Measurements from ENCODE around the gene COL5A1.

Gene COL5A1

DNA sequence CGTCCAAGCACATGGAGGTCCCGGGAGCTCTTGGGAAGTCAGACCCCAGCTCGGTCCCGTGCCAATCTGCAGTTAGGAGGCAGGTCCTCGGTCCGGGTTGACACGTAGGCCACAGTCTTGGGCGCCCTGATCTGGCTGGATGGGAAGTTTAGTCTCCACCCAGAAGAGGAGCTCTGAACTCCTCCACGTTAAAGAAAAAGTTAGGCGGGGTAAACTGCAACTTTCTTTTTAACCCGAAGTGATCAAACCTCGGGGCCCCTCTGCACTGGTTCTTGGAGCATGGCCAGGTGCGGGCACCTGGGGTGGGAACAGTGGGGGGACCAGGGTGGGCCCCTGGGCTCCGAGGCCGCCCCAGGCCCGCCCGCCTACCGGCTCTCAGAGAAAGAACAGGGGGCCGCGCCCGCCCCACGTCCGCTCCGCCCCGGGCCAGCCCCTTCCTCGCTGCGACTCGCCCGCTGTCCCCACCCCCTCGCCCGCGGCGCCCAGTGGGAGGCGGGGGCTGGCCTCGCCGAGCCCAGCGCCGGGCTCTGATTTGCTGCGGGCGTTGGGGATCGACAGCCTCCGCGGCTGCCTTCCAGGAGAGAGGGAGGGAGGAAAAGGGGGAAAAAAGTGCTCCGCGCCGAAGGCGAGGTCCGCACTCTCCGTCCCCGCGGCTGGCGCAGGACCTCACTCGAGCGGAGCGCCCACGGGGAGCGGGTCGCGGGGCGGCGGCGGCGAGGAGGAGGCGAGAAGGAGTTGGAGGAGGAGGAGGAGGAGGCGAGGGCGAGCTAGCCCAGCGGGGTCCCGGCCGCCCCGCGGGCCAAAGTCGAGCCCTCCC lies at the start of gene COL5A1:
TSS of gene COL5A1 (plus strand) at position 631 of the 817 bp plus-strand sequence. CDS start 385 bp downstream, outside the sequence.
- DNase-seq, result peak; percentile 40

DNA sequence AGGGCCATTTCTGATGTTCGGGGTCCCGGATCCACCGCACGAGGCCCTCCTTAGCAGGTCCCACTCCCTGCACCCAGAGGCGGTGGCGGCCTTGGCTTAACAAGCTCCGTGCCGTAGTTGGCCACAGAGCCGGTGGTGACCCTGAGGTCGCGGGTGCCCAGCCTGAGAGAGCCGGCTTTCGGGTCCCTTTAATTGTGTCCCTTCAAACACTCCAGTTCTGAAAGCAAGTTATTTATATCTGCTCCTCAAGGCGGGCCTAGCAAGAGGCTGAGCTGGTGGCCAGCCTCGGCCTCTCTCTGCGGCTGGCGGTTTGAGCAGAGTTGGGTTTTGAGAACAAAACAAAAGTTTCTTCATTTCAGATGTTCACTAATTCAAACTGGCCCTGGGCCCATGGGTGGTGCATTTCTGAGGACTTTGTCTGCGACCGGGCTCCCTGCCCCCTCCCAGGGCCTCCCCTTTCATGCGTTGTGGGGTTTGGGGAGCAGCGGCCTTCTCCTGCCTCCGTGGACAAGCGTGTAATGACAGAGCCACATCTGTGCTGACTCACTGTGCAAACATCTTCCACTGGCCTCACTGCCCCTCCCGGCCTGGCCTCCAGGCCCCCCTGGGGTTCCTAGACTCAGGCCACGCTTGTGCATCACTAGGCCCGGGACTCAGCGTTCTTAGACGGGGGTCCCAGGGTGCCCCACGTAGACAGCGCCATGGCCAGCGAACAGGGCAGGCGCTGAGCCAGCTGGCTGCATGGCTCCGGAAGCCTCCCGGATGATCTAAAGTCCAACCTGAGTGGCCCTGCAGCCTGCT lies 49.4 kb upstream of the COL5A1 start:
- no peak for DNase-seq

DNA sequence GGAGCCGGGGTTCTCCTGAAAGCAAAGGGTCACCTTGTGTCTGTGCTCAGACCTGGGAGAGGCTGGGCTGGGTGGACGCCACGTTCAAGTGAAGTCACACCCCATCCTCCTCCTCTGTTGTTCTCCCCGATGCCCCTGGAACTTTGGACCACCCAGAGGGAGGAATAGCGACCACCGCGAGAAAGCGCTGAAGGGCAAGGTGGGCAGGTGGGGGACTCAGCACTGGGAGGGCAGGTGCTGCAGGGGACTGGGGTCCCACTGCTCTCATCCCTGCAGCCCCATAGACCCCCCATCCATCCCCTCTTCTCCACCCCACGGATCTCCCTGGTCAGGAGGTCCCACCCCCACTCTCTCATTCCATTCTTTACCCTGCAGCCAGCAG lies 48.8 kb upstream of the COL5A1 start:
- DNase-seq, result no peak

DNA sequence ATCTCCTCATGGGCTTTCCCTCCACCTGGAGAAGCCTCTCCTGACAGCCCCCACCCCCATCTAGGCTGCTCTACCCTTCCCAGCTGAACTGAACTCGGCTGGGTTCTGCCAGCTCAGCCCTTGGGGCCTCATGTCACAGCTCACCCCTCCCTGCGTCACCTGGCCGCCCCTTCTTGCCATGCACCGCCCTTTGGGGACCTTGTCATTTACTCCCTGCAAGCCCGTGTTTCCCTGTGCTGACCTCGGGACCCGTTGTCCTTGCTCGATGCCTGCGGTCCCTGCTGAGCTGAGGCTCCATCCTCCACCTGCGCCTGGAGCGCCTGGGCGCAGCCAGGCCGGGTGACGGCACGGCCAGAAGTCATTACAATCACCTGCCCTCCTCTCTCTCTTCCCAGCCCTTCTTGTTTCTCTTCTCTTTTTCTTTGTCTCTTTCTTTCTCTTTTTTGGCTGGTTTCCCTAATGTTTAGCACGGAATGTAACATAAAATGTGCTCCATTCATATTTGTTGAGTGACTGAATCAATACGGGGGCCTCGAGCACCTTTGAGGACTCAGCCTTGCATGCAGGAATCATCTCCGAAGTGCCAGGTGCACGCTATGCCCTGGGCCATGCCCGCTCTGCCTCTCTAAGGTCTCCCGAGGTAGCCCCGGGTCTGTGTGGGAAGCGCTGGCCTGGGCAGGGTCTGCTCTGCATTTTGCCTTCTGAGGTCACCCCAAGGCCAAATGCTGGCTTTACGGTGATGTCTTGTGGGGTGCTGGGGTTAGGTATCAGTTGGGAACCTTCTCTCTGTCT lies 48.1 kb upstream of the COL5A1 start:
- no peak for DNase-seq

DNA sequence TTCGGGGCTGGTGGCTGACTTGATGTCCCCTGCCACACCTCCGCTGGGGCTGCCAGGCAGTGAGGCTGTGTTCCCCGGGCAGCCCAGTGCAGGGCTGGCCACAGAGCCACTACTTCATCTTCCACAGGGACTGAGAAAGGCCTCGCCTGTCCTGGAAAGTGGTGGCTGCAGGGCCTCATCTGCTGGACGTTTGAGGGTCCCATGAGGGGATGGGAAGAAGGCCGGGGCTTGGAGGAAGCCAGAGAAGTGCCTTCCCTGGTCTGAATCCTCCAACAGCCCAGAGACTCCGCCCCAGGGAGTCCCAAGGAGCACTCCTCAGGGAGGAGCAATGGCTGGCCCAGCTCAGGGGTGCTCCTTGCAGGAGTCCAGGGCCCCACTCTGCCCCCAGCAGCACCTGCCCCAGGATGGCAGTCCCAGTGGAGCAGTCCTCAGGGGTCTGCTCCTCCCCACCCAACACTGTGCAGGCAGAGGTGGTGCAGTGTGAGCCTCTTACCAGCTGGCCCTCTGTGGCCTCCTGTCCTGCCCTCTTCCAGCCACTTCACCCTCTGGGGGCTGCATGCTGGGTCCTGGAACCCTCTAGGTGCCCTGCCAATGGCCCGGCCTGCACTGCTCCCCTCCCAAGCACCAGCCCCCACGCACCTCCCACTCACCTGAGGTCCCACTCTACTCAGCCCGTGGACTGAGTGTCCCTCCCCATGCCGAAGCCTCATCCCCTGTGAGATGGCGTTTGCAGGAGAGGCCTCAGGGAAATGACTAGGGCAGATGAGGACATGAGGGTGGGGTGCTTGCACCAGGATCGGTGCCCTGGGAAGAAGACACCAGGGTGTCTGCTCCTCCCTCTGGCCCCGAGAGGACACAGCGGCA lies 47.3 kb upstream of the COL5A1 start:
- DNase-seq, result no peak

DNA sequence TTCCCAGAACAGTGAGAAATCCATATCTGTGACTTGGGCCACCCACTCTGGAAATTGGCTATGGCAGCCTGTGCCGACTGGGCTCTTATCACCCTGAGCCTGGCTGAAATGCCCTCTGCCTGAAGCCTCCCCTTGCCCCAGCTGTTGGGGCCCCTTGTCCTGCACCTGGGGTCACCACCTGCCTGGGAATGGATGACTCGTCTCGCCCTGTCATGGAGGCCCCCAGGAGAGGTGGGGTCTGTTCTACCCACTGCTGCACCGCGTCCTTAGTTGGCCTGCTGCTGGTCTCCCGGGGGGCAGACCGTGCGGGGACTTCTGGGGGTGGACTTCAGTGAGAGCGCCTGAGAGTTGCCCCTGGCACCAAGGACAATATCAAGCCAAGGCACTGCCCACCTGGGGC lies 46.6 kb upstream of the COL5A1 start:
- DNase-seq, result no peak

DNA sequence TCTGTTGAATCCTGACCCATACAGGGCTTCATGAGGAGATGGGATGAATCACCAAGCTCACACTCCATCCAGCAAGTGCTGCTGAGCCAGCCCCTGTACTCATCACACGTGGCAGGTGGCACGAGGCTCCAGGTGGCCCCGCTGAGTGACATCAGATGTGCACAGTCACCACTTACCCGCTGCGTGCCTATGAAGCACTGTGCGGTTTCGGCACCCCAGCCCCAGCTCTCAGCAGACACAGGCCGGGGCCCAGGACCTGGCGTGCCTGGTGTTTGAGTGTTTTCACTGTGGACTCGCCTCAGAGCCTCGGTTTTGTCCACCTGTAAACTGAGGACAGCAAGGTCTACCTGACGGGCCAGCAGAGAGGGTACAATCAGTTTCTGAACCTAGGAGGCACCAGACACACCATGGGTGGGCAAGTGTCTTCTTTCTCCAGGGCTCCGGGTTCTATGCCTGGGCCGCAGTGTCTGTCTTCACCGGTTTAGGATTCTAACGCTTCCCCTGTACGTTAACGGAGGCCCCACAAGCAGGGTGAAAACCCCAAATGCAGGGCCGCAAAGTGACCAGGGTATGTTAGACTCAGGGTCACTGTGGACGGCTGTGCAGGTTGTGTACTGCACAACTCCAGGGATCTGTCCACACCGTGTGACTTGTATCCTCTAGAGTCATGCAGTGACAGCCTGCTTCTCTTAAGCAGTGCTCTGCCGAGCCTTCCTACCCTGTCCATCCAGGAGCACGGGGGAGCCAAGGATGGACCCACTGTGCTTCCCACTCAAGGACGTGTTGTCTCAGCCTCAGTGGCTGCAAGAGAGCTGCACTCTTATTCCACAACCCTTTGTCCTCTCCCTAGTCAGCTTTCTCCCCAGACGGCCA lies 44.3 kb upstream of the COL5A1 start:
- DNase-seq, result no peak

DNA sequence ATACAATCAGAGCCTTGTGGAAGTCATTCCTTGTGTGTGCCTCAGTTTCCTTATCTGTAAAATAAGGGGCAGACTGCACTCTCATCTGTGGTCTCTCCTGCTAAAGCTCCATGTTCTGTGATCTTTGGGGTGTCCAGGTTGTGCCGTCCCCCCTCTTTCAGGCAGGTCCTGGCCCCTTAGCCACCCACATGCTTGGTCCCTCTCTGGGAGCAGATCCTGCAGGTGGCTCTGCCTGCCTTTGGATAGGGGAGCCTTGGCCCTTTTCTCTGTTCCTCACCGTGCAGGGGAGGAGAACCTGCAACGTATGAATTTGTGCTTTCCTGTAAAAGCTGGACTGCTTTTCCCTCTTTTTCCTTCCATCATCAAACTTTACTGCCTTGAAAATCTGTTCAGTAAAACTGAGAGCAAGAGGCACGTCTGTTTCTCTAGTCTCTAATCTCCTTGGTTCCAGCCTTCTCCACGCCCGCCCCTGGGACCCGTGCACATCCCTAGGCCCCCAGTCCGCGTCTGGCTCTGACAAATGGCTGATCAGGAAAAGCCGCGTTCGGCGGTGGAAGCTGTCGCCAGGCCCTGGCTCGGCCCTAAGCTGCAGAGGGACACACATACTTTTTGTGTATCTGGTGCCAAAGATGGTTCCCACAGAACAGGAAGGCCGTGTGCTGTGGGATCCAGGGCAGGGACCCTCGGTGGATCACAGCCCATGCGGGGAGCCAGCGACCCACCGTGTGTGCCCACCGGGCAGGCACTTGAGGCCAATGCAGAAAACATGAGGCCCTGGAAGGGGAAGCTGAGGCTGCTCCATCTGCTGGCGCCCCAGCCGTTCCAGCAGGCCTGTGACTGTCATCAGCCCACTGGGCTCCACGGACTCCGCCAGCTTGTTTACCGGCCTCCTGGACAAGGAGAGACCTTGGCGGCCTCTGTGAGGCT lies 43.4 kb upstream of the COL5A1 start:
- DNase-seq, result no peak

DNA sequence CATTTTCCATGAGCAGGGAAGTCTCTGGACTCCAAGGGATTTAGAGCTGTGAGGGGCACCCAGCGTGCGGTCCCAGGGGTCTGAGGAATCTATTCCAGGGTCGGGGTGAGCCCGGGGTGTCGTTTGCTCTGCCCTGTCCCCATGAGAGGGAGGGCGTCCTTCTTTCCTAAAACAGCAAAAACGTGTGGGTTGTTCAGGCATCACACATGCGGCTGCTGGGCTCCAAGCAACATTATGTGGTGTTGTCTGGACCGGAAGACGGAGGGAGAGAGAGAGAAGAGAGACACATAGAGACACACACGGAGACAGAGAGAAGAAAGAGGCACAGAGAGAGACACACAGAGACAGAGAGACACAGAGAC lies 42.7 kb upstream of the COL5A1 start:
- DNase-seq, result no peak

DNA sequence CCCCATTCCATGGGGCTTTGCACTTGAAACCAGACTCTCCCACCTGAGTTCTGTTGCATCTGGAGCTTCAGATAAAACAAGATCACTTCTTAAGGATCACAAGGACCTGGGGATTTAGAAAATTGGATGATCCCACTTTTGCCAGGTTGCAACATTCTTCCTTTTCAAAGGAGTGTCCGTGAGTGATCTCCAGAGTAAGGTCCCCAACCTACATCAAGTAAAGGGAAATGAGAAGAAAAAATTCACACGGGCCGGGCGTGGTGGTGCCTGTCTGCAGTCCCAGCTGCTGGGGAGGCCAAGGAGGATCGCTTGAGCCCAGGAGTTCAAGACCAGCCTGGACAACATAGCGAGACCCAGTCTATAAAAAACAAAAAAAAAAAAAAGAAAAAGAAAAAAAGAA lies 41.2 kb upstream of the COL5A1 start:
- DNase-seq, result no peak

DNA sequence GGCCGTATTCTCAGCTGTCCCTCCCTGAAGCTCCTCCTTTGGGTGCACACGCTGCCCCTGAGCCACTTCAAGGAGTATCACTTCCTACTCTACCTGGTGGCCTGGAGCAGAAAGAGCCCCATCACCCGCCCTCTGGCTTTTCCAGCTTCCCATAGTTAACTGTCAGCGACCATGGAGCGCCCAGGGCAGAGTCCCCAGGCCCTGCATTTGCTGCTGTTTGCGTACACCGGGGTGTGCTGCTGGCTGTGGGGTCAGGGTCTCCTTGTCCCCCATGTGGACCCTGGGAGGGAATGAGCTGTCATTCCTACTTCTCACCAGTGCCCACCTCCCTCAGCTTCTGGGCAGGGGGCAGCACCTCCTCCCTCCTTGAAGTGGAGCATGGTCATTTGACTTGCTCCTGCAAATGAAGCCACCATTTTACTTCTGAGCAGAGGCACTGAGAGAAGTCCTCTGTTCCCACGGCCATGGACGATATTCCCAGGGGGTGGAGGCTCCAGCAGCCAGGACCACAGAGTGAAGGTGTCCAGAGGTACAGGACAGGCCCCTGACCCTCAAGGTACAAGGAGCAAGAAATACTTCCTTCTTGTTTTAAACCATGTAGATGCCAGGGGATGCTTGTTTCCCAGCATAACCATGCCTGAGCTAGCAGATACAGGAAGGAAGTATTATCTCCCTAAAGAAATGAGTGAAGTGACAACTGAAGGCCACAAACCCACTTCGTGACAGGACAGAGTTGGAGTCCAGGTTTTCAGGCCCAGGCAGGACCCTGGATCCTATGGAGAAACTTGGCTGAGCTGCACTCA lies 40.6 kb upstream of the COL5A1 start:
- DNase-seq, result no peak

DNA sequence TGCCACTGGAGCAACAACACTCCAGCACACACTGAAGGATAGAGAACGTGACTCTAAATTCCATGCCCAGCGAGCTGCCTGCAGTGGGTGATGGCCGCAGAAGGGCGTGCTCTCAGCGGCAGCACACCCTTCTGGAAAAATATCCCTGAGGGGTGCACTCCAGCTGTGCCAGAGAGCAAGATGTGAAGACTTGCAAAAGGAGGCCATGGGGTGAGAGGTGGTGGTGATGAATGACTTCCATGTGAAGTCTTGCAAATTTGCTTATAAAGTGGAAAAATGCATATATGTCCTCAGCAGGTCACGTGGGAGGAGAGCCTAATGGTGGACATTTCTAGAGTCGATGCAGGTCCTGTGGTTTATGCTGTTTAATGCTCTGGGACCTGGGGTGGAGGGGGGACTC lies 39.8 kb upstream of the COL5A1 start:
- DNase-seq, result no peak

DNA sequence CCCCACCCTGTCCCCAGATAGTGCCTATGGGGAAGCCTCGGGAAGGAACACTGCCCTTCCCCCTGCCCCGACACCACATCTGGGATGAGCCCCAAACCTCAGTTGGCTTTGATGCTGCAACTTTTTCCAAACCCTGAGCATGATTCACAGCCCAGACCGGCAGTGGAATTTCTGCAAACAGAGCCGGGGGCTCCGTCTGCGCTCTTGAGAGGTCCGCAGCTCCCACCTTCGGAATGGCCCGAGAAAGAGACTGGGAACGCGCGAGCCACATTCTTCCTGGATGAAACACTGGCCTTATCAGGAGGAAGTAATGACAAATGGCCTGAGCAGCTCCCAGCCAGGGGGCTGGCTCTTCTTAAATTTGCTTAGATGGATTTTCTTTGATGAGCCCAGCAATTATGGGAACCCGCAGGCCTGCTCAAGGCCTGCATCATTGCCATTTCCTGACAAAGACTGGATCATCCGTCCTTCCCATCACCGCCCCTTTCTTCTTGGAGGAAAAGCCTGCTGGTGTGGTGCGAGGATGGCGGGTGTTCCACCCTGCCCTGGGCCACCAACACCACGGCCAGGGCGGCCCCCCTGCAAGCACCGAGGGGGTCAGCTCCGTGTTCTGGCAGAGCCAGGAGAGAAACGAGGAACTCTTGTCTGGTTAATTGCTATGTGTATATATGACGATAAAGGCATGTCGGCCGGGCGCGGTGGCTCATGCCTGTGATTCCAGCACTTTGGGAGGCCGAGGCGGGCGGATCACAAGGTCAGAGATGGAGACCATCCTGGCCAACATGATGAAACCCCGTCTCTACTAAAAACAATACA lies 38.8 kb upstream of the COL5A1 start:
- no peak for DNase-seq

DNA sequence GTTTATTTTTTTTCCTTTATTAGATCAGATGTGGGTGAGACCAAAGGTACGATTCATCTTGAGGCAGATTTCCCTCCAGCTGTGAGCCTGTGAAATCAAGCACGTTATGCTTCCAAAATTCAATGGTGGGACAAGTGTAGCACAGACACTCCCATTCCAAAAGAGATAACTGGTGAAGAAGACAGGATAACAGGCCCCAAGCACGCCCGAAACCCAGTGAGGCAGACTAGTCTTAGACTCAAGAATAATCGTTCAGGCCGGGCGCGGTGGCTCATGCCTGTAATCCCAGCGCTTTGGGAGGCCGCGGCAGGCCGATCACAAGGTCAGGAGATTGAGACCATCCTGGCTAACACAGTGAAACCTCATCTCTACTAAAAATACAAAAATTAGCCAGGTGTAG lies 36.8 kb upstream of the COL5A1 start:
- no peak for DNase-seq

DNA sequence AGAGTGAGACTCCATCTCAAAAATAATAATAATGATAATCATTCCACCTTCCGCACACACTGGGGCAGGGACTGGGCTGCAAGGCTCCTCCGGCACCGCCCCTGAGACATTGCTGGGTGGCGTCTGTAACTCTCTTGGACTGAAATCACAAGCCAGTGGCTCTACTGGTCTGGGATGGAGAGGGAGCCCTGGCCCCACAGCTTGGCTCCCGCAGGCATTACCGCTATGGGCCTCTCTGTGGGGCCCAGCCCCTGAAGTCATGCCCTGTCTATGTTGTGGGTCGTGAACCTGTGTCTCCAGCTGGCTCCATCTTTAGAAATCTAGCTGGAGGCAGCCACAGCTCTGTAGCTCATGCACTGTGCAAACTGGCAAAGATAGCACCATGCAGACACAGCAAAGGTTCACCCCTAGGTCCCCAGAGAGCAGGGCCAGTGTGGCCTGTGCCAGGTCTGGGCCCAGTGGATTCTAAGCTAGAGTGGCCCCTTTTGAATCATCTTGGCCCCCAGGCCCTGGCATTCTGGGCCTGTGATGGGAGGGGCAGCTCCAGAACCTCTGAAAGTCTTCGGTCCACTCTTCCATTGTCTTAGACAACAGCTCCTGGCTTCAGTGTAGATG lies 36.1 kb upstream of the COL5A1 start:
- no peak for DNase-seq

DNA sequence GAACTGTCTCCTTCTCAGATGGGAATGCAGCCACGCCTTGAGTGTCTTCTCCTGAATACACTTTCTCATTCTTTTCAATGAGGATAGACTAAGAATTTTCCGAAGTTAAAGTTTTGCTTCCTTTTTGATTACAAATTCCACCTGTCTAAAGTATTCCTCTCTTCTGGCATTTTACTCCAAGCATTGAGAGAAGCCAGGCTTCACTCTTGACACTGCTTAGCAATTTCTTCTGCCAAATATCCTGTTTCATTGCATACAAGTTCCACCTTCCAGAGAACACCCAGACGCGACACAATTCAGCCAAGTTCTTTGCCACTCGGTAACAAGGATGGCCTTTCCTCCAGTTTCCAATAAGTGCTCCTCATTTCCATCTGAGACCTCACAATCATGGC lies 35.6 kb upstream of the COL5A1 start:
- DNase-seq, result no peak

DNA sequence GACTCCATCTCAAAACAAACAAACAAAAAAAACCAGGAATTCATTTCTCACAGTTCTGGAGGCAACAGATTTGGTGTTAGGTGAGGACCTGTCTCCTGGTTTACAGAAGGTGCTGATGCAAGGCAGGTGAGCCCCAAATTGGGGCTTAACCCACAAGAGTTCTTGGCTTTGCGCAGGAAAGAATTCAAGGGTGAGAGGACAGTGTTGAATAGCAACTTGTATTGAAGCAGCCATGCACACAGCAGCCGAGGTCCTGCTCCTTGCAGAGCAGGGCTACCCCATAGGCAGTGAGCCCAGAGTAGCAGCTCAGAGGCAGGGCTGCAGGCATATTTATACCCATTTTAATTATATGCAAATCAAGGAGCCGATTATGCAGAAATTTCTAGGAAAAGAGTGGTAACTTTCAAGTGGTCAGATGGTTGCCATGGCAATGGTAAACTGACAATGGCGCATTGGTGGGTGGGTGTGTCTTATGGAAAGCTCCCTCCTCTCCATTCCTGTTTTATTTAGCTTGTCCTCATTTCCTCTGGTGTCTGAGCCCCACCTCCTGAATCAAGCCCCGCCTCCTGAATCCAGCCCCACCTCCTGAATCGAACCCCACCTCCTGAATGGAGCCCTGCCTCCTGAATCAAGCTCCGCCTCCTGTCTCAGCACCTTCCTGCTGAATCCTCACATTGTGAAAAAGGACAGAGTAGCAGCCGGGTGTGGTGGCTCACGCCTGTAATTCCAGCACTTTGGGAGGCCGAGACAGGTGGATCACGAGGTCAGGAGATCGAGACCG lies 34.5 kb upstream of the COL5A1 start:
- DNase-seq, result no peak
